ENCODE results near the gene GOLGA6A.

DNA sequence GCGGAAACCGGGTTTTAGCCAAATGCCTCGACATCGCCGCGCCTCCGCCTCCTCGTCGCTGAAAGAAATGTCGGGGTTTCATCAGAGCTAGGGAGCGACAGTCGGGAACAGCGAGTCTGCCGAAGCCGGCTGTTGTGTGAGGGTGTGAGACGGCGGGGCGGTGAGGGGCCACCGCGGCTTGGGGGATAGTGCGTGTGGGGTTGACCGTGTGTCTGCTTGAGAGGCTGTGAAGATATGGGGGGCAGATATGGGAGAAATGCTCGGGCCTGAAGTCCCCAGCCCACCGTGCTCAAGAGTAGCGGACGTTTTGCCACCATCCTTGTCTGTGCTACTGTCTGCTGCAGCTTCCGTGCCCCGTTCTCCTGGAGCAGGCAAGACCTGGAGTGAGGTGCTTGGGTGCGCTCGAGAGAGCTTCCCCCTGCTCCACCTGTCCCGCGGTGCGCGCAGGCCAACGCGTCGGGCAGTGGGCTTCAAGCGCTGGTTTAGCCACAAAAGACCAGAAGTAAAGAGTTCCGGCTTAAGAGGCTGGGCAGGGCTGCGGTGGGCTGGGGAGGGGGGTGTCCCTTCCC is 47.3 kb upstream of the GOLGA6A start:
- TF ChIP-seq CTCF (IDR thresholded peaks at IDR 0.05; ENCODE audit: low read depth, low read length, poor library complexity, severe bottlenecking): no peak
- TF ChIP-seq EZH2phosphoT487 (IDR thresholded peaks at IDR 0.05; ENCODE audit: borderline replicate concordance, low read length): no peak

Measured in DOHH2 (cell line).